GM12878 (cell line): Measurements from ENCODE around the gene MIOS. TPM values are rescaled to one million over a fixed set of nuclear protein-coding genes. Genes with fewer than 3 reads are reported as not detected.
A peak's percentile ranks its signal among the peaks of the same experiment; 100 is the strongest.

Experiments
- ASH2L ChIP-seq: fragments of 300-600, 200-600 bp; sonication (generic); IDR thresholded peaks from 2 replicates; pipeline ENCODE4 v1.6.1; 2017; ENCODE audit warnings: low read depth, mild to moderate bottlenecking, borderline replicate concordance
- BMI1 ChIP-seq: fragments of 450-650 bp; IDR thresholded peaks from 2 replicates; pipeline ENCODE4 v1.6.1; 2016; ENCODE audit warnings: mild to moderate bottlenecking, moderate library complexity, borderline replicate concordance
- CBX5 ChIP-seq: sonication (generic); IDR thresholded peaks from 2 replicates; pipeline ENCODE4 v1.6.1; 2016; ENCODE audit warnings: low read depth, moderate library complexity, mild to moderate bottlenecking, inconsistent platforms
- ETV6 ChIP-seq, 2 experiments: fragments of 450-650 bp in 1 of 2; IDR thresholded peaks in 1 of 2; conservative IDR thresholded peaks in 1 of 2; 2 replicates each; pipeline ENCODE4 v1.6.1; 2014; ENCODE audit warnings: antibody characterized with exemption in 1 of 2, borderline replicate concordance in 1 of 2, low read depth in 1 of 2, mild to moderate bottlenecking in 1 of 2, moderate library complexity in 1 of 2
- IRF4 ChIP-seq: IDR thresholded peaks from 2 replicates; pipeline ENCODE4 v1.6.1; 2011; ENCODE audit warnings: low read depth, low read length
- MTA2 ChIP-seq: fragments of 450-650 bp; IDR thresholded peaks from 2 replicates; pipeline ENCODE4 v1.6.1; 2016; ENCODE audit warnings: low read depth, mild to moderate bottlenecking, moderate library complexity
- PAX5 ChIP-seq: IDR thresholded peaks from 2 replicates; pipeline ENCODE4 v1.6.1; 2011; ENCODE audit warnings: low read depth, low read length, borderline replicate concordance
- RAD21 ChIP-seq: IDR thresholded peaks from 2 replicates; pipeline ENCODE4 v1.6.1; 2011; ENCODE audit warnings: mild to moderate bottlenecking, low read depth, low read length, moderate library complexity; ENCODE audit not compliant: insufficient read depth
- RCOR1 ChIP-seq: conservative IDR thresholded peaks from 2 replicates; pipeline ENCODE4 v1.6.1; 2012; ENCODE audit warnings: low read depth, low read length, improper control_type of control experiment
- SPI1 ChIP-seq: IDR thresholded peaks from 2 replicates; pipeline ENCODE4 v1.6.1; 2011; ENCODE audit warnings: low read depth, mild to moderate bottlenecking, low read length, moderate library complexity, borderline replicate concordance; ENCODE audit not compliant: insufficient read depth
- SREBF1 ChIP-seq: IDR thresholded peaks from 2 replicates; pipeline ENCODE4 v1.6.1; 2012; ENCODE audit warnings: mild to moderate bottlenecking, low read length
- SREBF2 ChIP-seq: IDR thresholded peaks from 2 replicates; pipeline ENCODE4 v1.6.1; 2012; ENCODE audit warnings: mild to moderate bottlenecking, low read length
- STAT3 ChIP-seq: IDR thresholded peaks from 2 replicates; pipeline ENCODE4 v1.6.1; 2011; ENCODE audit warnings: low read depth, low read length, improper control_type of control experiment
- TAF1 ChIP-seq: IDR thresholded peaks from 2 replicates; pipeline ENCODE4 v1.6.1; 2011; ENCODE audit warnings: mild to moderate bottlenecking, low read depth, low read length, borderline replicate concordance
- TARDBP ChIP-seq: IDR thresholded peaks from 2 replicates; pipeline ENCODE4 v1.6.1; 2016; ENCODE audit warnings: borderline replicate concordance
- TCF3 ChIP-seq: IDR thresholded peaks from 2 replicates; pipeline ENCODE4 v1.6.1; 2012; ENCODE audit warnings: low read depth, mild to moderate bottlenecking, low read length, borderline replicate concordance; ENCODE audit not compliant: insufficient read depth
- polyA plus RNA-seq, 11 experiments: library from polyadenylated mRNA; depleted of rRNA in 4 of 11; unstranded in 6 of 11; stranded (reverse) in 5 of 11; fragments of >200 nt; fragmentation: Nextera tagmentation in 4 of 11; fragmentation: Illumina TruSeq in 1 of 11; extraction: Ambion mirVana in 4 of 11; extraction: Trizol in 1 of 11; gene quantifications; 1 replicate in 1 of 11; 2 replicates in 10 of 11; pipeline versions ENCODE4 v1.2.1 to v1.2.3, GENCODE V29; 2011 to 2016; ENCODE audit warnings: inconsistent platforms in 2 of 11, missing spikeins in 2 of 11, low read depth in 1 of 11
- total RNA-seq, 4 experiments: library from RNA; depleted of rRNA in 3 of 4; stranded (reverse); fragments of >200 nt in 3 of 4; fragmentation: Illumina TruSeq in 1 of 4; extraction: Trizol in 1 of 4; gene quantifications; 2 replicates each; pipeline versions ENCODE4 v1.2.1 to v1.2.3, GENCODE V29; 2013 to 2021
- TF ChIP-seq, protein P1 (sequence below): fragments of 450-650 bp; IDR thresholded peaks from 2 replicates; pipeline ENCODE4 v1.6.1; 2017; ENCODE audit warnings: borderline replicate concordance
- TF ChIP-seq, protein P2 (sequence below): fragments of 450-650 bp; IDR thresholded peaks from 2 replicates; pipeline ENCODE4 v1.6.1; 2017; ENCODE audit warnings: mild to moderate bottlenecking, moderate library complexity
- TF ChIP-seq, protein P3 (sequence below): fragments of 450-650 bp; IDR thresholded peaks from 2 replicates; pipeline ENCODE4 v1.6.1; 2016; ENCODE audit warnings: mild to moderate bottlenecking, moderate library complexity, borderline replicate concordance

MIOS gene
- total and polyA plus RNA-seq, 10 of the 15 experiments (the other 5 are each of a cell fraction or from before 2014, with no cell fraction given): 13.1 to 94.9 (median 54.2) TPM

DNA sequence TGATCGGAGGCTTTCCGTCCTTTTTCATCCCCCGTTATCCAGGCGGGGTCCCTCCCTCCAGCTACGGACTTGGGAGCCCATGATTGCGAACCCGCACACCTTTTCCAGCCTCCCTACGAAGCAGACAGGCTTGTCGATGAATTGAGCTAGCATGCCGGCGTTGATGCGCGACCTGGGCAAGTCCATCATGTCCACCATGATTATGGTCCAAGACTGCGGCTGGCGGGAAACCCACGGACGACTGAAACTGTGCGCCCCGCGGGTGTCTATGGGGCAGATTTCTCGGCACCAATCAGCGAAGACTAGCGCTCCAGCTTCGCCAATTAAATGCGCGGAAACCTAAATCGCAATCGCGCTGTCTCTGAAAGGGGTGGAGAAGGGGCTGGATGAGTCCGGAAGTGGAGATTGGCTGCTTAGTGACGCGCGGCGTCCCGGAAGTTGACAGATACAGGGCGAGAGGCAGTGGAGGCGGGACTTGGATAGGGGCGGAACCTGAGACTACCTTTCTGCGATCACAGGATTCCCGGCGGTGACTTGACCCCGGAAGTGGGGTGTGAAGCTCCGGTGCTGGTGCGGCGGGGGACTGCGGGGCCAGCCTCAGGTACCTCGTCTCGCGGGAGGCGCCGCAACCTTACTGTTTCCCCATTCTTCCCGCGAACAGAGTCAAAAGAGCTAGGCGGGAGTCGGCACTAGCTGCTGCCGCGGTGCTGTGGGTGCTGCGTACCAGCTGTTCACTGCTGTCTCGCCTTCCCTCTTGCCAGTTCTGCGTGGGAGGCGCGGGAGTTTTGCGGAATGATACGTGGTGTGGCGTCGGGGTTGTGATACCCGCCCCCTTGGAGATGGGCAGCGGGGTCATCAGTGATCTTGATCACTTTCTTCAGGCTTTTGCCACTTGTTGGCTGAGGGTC lies 73.8 kb downstream of the MIOS start, which contains the start of gene UMAD1 (continued):
- TF ChIP-seq, protein P1, sequence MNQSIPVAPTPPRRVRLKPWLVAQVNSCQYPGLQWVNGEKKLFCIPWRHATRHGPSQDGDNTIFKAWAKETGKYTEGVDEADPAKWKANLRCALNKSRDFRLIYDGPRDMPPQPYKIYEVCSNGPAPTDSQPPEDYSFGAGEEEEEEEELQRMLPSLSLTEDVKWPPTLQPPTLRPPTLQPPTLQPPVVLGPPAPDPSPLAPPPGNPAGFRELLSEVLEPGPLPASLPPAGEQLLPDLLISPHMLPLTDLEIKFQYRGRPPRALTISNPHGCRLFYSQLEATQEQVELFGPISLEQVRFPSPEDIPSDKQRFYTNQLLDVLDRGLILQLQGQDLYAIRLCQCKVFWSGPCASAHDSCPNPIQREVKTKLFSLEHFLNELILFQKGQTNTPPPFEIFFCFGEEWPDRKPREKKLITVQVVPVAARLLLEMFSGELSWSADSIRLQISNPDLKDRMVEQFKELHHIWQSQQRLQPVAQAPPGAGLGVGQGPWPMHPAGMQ: peak; percentile 58; the same call in 1 of the 2 replicates
- TF ChIP-seq, protein P2, sequence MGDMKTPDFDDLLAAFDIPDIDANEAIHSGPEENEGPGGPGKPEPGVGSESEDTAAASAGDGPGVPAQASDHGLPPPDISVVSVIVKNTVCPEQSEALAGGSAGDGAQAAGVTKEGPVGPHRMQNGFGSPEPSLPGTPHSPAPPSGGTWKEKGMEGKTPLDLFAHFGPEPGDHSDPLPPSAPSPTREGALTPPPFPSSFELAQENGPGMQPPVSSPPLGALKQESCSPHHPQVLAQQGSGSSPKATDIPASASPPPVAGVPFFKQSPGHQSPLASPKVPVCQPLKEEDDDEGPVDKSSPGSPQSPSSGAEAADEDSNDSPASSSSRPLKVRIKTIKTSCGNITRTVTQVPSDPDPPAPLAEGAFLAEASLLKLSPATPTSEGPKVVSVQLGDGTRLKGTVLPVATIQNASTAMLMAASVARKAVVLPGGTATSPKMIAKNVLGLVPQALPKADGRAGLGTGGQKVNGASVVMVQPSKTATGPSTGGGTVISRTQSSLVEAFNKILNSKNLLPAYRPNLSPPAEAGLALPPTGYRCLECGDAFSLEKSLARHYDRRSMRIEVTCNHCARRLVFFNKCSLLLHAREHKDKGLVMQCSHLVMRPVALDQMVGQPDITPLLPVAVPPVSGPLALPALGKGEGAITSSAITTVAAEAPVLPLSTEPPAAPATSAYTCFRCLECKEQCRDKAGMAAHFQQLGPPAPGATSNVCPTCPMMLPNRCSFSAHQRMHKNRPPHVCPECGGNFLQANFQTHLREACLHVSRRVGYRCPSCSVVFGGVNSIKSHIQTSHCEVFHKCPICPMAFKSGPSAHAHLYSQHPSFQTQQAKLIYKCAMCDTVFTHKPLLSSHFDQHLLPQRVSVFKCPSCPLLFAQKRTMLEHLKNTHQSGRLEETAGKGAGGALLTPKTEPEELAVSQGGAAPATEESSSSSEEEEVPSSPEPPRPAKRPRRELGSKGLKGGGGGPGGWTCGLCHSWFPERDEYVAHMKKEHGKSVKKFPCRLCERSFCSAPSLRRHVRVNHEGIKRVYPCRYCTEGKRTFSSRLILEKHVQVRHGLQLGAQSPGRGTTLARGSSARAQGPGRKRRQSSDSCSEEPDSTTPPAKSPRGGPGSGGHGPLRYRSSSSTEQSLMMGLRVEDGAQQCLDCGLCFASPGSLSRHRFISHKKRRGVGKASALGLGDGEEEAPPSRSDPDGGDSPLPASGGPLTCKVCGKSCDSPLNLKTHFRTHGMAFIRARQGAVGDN: peak; percentile 38; the same call in 1 of the 2 replicates
- TF ChIP-seq STAT3 (no peak), SREBF2 (no peak), TAF1 (peak; percentile 93), SPI1 (peak; percentile 50), MTA2 (peak; percentile 40), TARDBP (0 out of 2 replicates have a peak, but pooled peaks have one; percentile 14), PAX5 (0 out of 2 replicates have a peak, but pooled peaks have one; percentile 11), ASH2L (peak; percentile 60; the same call in 1 of the 2 replicates), CBX5 (0 out of 2 replicates have a peak, but pooled peaks have one; percentile 70), RAD21 (no peak), RCOR1 (no peak; the same call in 1 of the 2 replicates), IRF4 (no peak; the same call in 1 of the 2 replicates), BMI1 (peak; percentile 88; the same call in 1 of the 2 replicates), ETV6 (conservative IDR thresholded peaks at IDR 0.05 in 1 of 2, IDR thresholded peaks at IDR 0.05 in 1 of 2; ENCODE audit: borderline replicate concordance in 1 of 2, low read depth in 1 of 2) (0 out of 4 replicates have a peak, but pooled peaks of 1 of the 2 experiments have one; percentile 22), SREBF1 (no peak), TCF3 (peak; percentile 74; the same call in 1 of the 2 replicates)
- TF ChIP-seq, protein P3, sequence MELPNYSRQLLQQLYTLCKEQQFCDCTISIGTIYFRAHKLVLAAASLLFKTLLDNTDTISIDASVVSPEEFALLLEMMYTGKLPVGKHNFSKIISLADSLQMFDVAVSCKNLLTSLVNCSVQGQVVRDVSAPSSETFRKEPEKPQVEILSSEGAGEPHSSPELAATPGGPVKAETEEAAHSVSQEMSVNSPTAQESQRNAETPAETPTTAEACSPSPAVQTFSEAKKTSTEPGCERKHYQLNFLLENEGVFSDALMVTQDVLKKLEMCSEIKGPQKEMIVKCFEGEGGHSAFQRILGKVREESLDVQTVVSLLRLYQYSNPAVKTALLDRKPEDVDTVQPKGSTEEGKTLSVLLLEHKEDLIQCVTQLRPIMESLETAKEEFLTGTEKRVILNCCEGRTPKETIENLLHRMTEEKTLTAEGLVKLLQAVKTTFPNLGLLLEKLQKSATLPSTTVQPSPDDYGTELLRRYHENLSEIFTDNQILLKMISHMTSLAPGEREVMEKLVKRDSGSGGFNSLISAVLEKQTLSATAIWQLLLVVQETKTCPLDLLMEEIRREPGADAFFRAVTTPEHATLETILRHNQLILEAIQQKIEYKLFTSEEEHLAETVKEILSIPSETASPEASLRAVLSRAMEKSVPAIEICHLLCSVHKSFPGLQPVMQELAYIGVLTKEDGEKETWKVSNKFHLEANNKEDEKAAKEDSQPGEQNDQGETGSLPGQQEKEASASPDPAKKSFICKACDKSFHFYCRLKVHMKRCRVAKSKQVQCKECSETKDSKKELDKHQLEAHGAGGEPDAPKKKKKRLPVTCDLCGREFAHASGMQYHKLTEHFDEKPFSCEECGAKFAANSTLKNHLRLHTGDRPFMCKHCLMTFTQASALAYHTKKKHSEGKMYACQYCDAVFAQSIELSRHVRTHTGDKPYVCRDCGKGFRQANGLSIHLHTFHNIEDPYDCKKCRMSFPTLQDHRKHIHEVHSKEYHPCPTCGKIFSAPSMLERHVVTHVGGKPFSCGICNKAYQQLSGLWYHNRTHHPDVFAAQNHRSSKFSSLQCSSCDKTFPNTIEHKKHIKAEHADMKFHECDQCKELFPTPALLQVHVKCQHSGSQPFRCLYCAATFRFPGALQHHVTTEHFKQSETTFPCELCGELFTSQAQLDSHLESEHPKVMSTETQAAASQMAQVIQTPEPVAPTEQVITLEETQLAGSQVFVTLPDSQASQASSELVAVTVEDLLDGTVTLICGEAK: peak; percentile 94
